Lung (tissue), 12 donors: ENCODE results near the gene GLI3. TPM values are rescaled to one million over a fixed set of nuclear protein-coding genes. Genes with fewer than 3 reads are reported as not detected.

Source experiments
- ATAC-seq: fragments of 200-7000 bp; cut with Tn5 transposase; one replicate; pipeline ENCODE4 v1.9.1; 2020; ENCODE audit warnings: moderate number of reproducible peaks; ENCODE audit not compliant: insufficient read depth, low FRiP score
- DNase-seq, 3 donors: peaks; one replicate each; pipeline ENCODE4 v3.0.0-alpha.2; 2013 to 2017
- H3K27ac ChIP-seq, 2 donors: one replicate each; pipeline ENCODE4 v1.5.1; 2013; ENCODE audit warnings: mild to moderate bottlenecking in 2 of 2, moderate library complexity in 2 of 2, control low read depth in 1 of 2, inconsistent platforms in 1 of 2, low read depth in 1 of 2, low read length in 1 of 2
- H3K27me3 ChIP-seq, 3 donors: one replicate each; pipeline ENCODE4 v1.5.1; 2013; ENCODE audit warnings: low read length in 2 of 3; ENCODE audit not compliant: control insufficient read depth in 3 of 3, insufficient read depth in 3 of 3
- H3K36me3 ChIP-seq, 4 donors: one replicate each; pipeline ENCODE4 v1.5.1; 2013; ENCODE audit warnings: low read length in 4 of 4, mild to moderate bottlenecking in 1 of 4, moderate library complexity in 1 of 4; ENCODE audit not compliant: control insufficient read depth in 4 of 4, insufficient read depth in 4 of 4
- H3K4me1 ChIP-seq, 5 donors: one replicate each; pipeline ENCODE4 v1.5.1; 2013; ENCODE audit warnings: low read length in 5 of 5, mild to moderate bottlenecking in 2 of 5, moderate library complexity in 1 of 5; ENCODE audit not compliant: control insufficient read depth in 5 of 5, insufficient read depth in 5 of 5
- H3K4me3 ChIP-seq: one replicate; pipeline ENCODE4 v1.5.1; 2013; ENCODE audit warnings: mild to moderate bottlenecking, control low read depth, moderate library complexity
- H3K9ac ChIP-seq, 2 donors: one replicate each; pipeline ENCODE4 v1.5.1; 2013; ENCODE audit warnings: low read length in 2 of 2, control low read depth in 1 of 2; ENCODE audit not compliant: insufficient read depth in 1 of 2
- H3K9me3 ChIP-seq, 4 donors: one replicate each; pipeline ENCODE4 v1.5.1; 2013; ENCODE audit warnings: low read length in 3 of 4, mild to moderate bottlenecking in 1 of 4, moderate library complexity in 1 of 4; ENCODE audit not compliant: control insufficient read depth in 4 of 4, insufficient read depth in 3 of 4
- WGBS, 2 donors: extraction: QIAGEN DNeasy Blood & Tissue Kit; methylation state at CpG; one replicate each; pipeline ENCODE4 v1.1.7; 2013; 5-methylcytosine and 5-hydroxymethylcytosine counted together
- polyA plus RNA-seq, 2 donors: library from polyadenylated mRNA; stranded (reverse); fragments of 200-250 nt; gene quantifications; one replicate each; pipeline ENCODE4 v1.2.1, GENCODE V29; 2013
- total RNA-seq, 2 donors: library from RNA; depleted of rRNA in 1 of 2; stranded (reverse); fragments of >200 nt in 1 of 2; gene quantifications; one replicate each; pipeline ENCODE4 v1.2.1, GENCODE V29; 2014 to 2021
- TF ChIP-seq, protein P1 (sequence below): IDR thresholded peaks from 2 replicates; pipeline ENCODE4 v1.5.1; 2012; ENCODE audit warnings: mild to moderate bottlenecking; ENCODE audit errors: control extremely low read depth, extremely low read depth
- donor health status: control.
- donor health status: control.
- donor health status: Bipolar disorder and iron deficiency.
- donor health status: healthy.
- donor health status: DM: yes; HTN: yes; CAD: no.

The GLI3 gene
- total and polyA plus RNA-seq, 4 donors = 2.0 to 23.4 (median 10.3) TPM

DNA sequence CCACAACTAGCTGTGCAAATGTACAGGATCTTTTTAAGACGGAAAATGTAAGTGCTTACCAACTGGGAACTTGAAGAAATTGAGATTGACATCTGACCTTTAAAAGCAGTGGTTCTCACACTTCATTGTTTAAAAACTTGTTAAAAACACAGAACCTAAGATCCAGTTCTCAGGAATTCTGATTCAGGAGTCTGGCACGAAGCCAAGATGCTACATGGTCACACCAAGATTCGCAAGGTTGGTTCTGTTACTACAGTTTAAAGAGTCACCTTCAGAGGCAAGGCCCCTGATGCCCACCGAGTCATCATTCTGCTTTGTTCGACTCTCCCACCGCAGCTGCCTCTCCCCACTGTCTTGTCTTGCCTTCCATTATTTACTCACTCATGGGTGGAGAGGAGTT lies 113.3 kb downstream of the GLI3 start:
- Histone ChIP-seq H3K27me3 (no peaks in the 10 kb centered on the region), H3K36me3 (peaks cover 0 to 5% (median 0%) of the 10 kb centered on the region in 4 donors), H3K9me3 (no peaks in the 10 kb centered on the region), H3K9ac (no peak overlapping the region), H3K27ac (no peak overlapping the region), H3K4me3 (no peak overlapping the region), H3K4me1 (peaks cover 0 to 8% (median 2%) of the 10 kb centered on the region in 5 donors)
- DNase-seq (no peak), ATAC-seq (no peak)
- 89 to 95% methylated on average over 6 of the region's 6 CpGs for WGBS, 2 donors
- TF ChIP-seq, protein P1, sequence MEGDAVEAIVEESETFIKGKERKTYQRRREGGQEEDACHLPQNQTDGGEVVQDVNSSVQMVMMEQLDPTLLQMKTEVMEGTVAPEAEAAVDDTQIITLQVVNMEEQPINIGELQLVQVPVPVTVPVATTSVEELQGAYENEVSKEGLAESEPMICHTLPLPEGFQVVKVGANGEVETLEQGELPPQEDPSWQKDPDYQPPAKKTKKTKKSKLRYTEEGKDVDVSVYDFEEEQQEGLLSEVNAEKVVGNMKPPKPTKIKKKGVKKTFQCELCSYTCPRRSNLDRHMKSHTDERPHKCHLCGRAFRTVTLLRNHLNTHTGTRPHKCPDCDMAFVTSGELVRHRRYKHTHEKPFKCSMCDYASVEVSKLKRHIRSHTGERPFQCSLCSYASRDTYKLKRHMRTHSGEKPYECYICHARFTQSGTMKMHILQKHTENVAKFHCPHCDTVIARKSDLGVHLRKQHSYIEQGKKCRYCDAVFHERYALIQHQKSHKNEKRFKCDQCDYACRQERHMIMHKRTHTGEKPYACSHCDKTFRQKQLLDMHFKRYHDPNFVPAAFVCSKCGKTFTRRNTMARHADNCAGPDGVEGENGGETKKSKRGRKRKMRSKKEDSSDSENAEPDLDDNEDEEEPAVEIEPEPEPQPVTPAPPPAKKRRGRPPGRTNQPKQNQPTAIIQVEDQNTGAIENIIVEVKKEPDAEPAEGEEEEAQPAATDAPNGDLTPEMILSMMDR = no peak

DNA sequence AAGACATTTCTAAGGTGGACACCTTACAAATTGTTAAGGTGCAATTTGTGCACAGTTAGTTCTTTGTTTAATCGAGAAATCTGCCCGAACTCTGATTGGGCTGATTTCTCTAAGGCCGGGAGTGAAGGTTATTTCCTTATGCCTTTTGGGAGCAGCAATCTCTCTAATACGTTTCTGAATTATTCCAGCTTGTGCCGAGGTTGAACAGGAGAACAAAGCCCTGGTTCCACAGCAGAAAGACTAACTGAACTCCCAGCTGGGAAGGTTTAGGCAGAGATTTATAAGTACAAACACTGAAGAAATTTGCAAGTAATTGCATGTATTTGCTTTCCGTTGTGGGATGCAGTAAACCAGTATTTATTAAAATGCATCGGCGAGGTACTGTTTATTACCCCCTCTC lies 116.8 kb downstream of the GLI3 start:
- no peaks in the 10 kb centered on the region for H3K27me3 ChIP-seq
- WGBS, 2 donors = 94 to 95% methylated on average over 8 of the region's 8 CpGs
- peaks cover 0 to 6% (median 0%) of the 10 kb centered on the region in 5 donors for H3K4me1 ChIP-seq
- TF ChIP-seq, protein P1 = no peak
- ATAC-seq (no peak), DNase-seq (no peak)
- no peak overlapping the region for H3K4me3 ChIP-seq
- no peaks in the 10 kb centered on the region for H3K9me3 ChIP-seq
- H3K27ac ChIP-seq = no peak overlapping the region
- H3K9ac ChIP-seq = no peak overlapping the region
- peaks cover 0 to under 1% (median 0%) of the 10 kb centered on the region in 4 donors for H3K36me3 ChIP-seq

DNA sequence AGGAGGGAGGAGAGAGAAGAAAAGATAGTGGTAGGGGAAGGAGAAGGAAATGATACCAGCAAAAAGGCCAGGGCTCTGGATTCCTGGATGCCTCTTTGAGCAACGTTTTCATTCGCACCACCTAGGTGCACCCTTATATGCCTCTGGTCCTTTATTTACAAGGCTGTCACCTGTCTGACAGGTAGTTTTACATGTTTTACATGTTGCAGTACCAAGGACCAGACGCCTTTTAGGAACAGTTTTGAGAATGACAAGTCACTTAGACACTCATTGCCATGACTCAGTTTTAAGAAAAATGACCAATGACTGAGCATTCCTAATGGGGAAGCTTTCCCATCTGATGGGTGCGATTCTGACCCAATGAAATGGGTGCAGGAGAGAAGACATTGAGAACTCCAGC lies 119.8 kb downstream of the GLI3 start:
- no peaks in the 10 kb centered on the region for H3K27me3 ChIP-seq
- no peak overlapping the region for H3K9ac ChIP-seq
- WGBS, 2 donors = 80 to 86% methylated on average over 4 of the region's 4 CpGs
- no peak overlapping the region for H3K27ac ChIP-seq
- H3K9me3 ChIP-seq = no peaks in the 10 kb centered on the region
- no peak overlapping the region for H3K4me3 ChIP-seq
- H3K36me3 ChIP-seq = no peaks in the 10 kb centered on the region
- H3K4me1 ChIP-seq = peaks cover 0 to 6% (median 0%) of the 10 kb centered on the region in 5 donors
- TF ChIP-seq, protein P1 = no peak
- DNase-seq (no peak), ATAC-seq (no peak)

DNA sequence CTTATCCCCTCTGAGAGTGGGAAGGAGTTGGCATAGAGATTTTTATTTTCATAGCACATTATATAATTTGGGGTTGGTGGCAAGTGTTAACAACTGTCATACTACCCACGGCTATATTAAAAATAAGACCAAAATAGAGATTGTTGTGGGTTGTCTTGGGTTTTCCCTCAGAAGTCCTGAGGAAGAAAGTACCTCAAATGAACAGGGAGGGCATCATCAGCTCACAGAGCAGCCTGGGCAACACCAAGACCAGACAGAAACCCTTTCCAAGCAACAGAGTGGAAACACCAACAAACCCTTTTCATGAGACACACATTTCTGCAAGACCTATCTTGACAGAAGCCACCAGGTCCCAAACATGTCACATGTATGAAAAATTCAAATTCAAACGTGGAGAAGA lies 121.2 kb downstream of the GLI3 start:
- Histone ChIP-seq H3K4me3 (no peak overlapping the region), H3K36me3 (no peaks in the 10 kb centered on the region), H3K9ac (no peak overlapping the region), H3K27me3 (no peaks in the 10 kb centered on the region), H3K27ac (no peak overlapping the region), H3K9me3 (no peaks in the 10 kb centered on the region), H3K4me1 (peaks cover 0 to 11% (median 4%) of the 10 kb centered on the region in 5 donors)
- DNase-seq (no peak), ATAC-seq (no peak)
- WGBS, 2 donors = 61 to 62% methylated on average over 2 of the region's 2 CpGs
- TF ChIP-seq, protein P1 = no peak
